HG02970 (cell line): Measurements from ENCODE around the gene TIMM8B.
"Not testable (repeated sequence)": the region's sequence is repeated elsewhere in the genome, so short reads cannot be mapped to it uniquely, and the experiment has no call there.

ENCODE experiments used
- ATAC-seq: cut with Tn5 transposase; IDR thresholded peaks from one replicate; pipeline ENCODE4 v1.9.1; 2021; ENCODE audit warnings: mild to moderate bottlenecking, moderate library complexity, moderate number of reproducible peaks; ENCODE audit not compliant: unreplicated experiment, low FRiP score

The TIMM8B gene, protein sequence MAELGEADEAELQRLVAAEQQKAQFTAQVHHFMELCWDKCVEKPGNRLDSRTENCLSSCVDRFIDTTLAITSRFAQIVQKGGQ

GRCh38 chr11:112086422-112087191 lies at the start of gene TIMM8B, which contains the start of gene SDHD:
Gene TIMM8B, minus strand, starts transcription at chr11:112086756. Its CDS starts 33 bp downstream, at chr11:112086723.
Gene SDHD, plus strand, starts transcription at chr11:112086873. Its CDS starts 35 bp downstream, at chr11:112086908.
- peak; percentile 95 for ATAC-seq

DNA sequence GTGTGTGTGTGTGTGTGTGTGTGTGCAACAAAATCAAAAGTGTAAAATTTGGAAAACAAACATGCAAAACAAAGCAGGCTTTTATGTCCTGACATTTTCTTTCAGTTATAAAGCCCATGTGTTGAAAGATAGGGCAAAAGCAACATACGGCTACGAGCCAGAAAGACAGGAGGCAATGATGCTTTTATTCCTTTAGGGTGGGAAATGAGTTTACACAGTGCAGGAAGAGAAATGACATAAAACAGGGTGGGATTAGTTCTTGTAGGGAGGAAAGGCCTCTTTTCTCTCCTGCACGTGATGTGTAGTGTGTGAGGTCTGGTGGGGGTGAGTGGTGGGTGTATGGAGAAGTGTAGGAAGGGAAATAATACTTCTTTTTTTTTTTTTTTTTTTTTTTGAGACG lies 47.9 kb upstream of the TIMM8B start:
- no peak for ATAC-seq

DNA sequence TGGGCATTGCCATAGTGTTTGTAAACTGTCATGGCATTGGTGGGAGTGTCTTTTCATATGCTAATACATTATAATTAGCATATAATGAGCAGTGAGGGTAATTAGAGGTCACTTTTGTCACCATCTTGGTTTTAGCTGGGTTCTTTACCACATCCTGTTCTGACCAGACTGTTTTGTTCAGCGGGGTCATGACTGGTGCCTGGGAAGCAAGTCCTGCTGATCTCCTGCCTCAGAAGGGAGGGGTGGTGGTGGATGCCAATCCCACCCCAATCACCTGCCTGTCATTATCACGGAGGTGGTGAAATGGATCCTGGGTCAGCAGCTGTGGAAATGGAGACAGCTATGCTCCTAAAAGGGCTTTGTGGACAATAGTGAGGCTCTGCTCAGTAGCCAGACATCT lies 46.2 kb upstream of the TIMM8B start:
- no peak for ATAC-seq

DNA sequence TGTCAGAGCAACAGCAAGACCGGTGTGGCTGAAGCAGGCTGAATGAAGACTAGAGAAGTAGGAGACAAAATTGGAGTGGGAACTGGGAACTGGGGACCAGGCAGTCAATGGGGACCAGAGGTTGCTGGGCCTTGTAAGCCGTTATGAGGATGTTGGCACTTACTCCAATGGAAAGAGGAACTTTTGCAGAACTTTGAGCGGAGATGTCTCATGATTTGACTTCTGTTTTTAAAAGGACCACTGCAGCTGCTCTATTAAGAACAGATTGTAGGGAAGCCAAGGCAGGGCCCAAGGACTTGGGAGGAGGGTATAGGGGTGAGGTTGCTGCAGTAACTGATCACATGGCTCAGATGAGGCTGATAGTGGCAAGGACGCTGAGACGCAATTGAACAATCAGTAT lies 43.1 kb upstream of the TIMM8B start:
- no peak for ATAC-seq

GRCh38 chr11:112128483-112129121 lies 42.0 kb upstream of the TIMM8B start:
- no peak for ATAC-seq

DNA sequence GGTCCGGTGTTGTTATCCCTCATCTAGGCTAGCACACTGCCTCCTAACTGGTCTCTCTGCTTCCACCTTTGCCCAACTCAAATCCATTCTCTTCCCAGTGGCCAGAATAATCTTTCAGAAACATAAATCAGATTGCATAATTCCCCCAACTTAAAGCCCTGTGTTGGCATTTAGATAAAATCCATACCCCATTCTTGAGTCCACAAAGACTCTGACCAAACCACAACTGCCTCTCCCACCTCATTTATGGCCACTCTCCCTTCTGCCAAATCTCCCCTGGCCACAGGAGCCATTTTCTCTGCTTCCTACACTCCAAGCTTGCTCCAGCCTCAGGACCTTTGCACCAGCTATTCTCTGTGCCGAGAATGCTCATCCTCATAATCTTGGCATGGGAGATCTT lies 40.5 kb upstream of the TIMM8B start:
- no peak for ATAC-seq

DNA sequence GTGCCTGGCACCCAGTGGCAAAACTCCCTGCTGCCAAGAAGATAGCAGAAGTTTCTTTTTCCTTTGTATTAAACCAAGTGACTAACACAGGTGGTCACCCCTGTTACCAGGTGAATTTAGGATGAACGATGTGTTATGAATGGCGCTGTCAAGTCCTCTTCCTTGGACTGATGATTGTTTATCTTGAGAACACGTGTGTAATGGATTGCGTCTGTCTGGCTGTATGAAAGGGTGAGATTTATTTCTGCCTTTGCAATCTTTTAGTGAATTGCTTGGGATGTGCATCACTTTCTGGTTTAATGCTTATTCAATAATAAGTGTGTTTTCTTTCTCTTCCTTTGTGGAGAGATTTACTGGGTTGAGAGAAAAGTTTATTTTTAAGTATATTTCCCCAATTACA lies 36.6 kb upstream of the TIMM8B start:
- no peak for ATAC-seq

- no peak for ATAC-seq
Measured at GRCh38 chr11:112121981-112122615, 35.5 kb upstream of the TIMM8B start.

DNA sequence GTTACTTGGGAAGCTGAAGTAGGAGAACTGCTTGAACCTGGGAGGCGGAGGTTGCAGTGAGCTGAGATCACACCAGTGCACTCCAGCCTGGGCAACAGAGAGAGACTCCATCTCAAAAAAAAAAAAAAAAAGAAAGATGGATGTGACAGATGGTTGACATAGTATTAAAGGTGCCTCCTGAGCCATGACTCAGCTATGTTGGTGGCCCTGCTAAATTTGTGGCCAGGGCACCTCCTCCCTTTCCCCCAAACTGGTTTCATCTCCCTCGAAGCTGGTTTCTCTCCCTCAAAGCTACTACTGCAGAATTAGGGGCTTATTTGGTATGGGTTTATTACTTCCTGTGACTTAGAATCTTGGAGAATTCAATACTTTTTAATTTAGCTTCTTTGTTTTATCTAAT lies 31.6 kb upstream of the TIMM8B start:
- no peak for ATAC-seq

- no peak for ATAC-seq
Measured at GRCh38 chr11:112115386-112115785, 28.8 kb upstream of the TIMM8B start.

GRCh38 chr11:112114460-112114859 lies 27.9 kb upstream of the TIMM8B start:
- no peak for ATAC-seq

GRCh38 chr11:112113539-112114457 lies 27.2 kb upstream of the TIMM8B start:
- ATAC-seq = no peak

GRCh38 chr11:112106070-112106469 lies 19.5 kb upstream of the TIMM8B start:
- no peak for ATAC-seq

DNA sequence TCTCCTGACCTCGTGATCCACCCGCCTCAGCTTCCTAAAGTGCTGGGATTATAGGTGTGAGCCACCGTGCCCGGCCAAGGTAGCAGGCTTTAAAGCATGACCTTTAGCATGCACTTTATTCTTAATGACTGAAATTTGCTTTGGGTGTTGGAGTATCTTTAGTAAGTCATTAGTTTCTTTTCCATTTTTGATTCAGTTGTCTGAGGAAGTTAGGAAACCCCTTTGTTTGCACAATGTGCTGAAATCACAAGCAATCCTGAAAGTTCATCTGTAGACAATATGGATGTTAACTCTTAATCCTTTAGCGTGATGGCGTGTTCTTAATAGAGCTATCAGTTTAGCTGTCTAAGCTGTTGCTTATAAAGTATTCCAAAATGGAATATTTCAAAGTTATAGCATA lies 16.9 kb upstream of the TIMM8B start:
- no peak for ATAC-seq

DNA sequence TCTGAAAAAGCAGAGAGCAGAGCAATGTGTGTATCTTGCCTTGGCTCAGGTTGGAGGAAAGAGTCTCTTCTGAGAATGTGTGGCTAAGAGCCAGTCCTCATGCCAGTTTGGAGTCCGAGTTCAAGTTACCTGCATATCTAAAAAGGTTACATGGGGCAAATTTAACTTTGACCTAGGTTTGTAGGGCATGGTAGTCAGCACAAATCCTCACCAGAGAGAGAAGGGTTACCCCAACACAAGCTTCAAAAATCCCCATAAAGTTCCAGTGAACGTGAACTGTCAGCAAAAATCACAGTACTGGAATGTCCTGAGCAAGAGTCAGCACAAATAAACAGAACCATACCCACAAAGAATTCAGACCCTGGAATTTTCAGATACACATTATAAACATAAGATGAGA lies 13.9 kb upstream of the TIMM8B start:
- no peak for ATAC-seq

DNA sequence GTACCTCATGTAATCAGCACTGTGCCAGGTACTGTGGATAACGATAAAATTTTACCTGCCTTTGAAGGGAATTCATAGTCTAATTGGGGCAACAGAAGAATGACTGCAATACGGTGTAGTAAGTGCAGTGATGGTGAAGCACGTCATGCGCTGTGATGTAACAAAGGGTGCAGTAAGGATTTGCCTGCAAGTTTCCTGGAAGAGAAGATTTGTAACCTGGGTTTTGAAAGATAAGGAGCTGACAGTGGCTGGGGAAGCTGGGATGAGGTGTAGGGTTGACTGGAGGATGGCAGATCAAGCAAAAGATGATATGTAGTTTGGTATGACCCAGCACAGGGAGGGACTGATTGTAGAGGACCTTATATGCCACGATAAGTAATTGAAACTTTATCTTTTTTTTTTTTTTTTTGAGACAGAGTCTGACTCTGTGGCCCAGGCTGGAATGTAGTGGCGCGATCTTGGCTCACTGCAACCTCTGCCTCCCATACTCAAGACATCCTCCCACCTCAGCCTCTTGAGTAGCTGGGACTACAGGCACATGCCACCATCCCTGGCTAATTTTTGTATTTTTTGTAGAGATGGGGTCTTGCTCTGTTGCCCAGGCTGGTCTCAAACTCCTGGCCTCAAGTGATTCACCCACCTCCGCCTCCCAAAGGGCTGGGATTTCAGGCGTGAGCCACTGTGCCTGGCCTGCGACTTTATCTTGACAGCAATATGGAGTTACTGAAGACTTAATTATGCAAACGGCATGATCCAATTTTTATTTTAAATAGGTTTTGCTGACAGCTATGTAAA lies 11.4 kb upstream of the TIMM8B start:
- ATAC-seq = no peak

DNA sequence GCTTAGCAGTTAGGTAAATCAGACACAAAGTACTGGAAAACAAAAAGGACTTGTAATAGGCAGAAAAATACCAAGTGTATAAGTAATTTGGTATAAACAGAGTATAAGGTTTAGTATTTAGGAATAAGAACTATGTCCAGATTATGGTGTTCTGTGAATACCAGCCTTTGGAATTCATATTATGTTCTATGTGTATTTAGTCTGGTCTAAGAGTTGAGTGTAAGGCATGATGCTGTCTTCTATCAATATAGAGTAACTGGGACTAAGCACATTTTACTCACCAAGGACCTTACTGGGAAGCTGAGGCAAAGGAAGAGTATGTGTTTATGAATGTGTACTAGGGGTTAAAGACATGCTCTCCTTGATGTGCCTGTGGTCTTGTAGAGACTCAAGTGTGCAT lies 9.6 kb upstream of the TIMM8B start:
- ATAC-seq = no peak

GRCh38 chr11:112095302-112095701 lies 8.7 kb upstream of the TIMM8B start:
- not testable (repeated sequence) for ATAC-seq

DNA sequence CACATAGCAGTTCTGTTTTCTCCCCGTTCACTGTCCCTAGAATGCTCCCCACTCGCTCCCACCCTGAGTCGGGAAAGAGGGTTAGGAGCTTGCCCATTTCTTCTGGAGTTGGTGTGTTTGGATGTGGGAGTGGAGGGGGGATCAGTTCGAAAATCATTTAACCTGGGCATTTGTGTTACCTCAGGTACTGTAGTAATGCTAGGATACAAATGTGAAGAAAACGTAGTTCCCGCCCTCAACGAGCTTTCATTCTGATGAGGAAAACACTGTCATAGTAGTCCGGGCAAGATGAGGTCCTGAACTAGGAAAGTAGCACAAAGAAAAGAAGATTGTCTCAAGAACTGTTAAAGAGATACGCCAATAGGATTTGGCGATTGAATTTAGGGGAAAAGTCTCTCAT lies 656 bp upstream of the TIMM8B start:
- no peak for ATAC-seq
